A549 (cell line): ENCODE results near the gene RASA3. TPM values are rescaled to one million over a fixed set of nuclear protein-coding genes. Genes with fewer than 3 reads are reported as not detected.

Experiments
- ATAC-seq, 2 experiments: fragments of 200-7000 bp in 1 of 2; fragments of >200 bp in 1 of 2; cut with Nextera tagmentation in 1 of 2; cut with Tn5 transposase in 1 of 2; 3 replicates each; pipeline versions ENCODE4 v1.8.0 to v1.9.1; 2018 to 2020; ENCODE audit warnings: mild to moderate bottlenecking in 1 of 2, moderate library complexity in 1 of 2
- CTCF ChIA-PET: fragments of 300-600 bp; sonication (Branson Sonifier 250); formaldehyde crosslinking; extraction: SDS; loops from one replicate; lab custom pipeline; 2021; ENCODE audit warnings: antibody characterized with exemption, inconsistent platforms; lab: Yijun Ruan, JAX
- POLR2A ChIA-PET: fragments of 350-600 bp; formaldehyde crosslinking; extraction: SDS; loops from one replicate; lab custom pipeline; 2021; ENCODE audit warnings: antibody characterized with exemption, inconsistent platforms; lab: Yijun Ruan, JAX
- DNase-seq, 2 experiments: peaks; one replicate each; pipeline versions ENCODE4 v3.0.0 to v3.0.0-alpha.2; 2011 to 2016; ENCODE audit warnings: low read depth in 1 of 2, low spot score in 1 of 2
- FAIRE-seq: peaks from 2 replicates; lab custom pipeline; 2011; peaks lifted over from hg19 to GRCh38; lab: Jason Lieb, UNC
- H3K27ac ChIP-seq, 2 experiments: fragments of >200 bp; sonication (Bioruptor Twin); formaldehyde crosslinking; 3 replicates each; pipeline ENCODE4 v1.5.1; 2016 to 2017
- H3K4me1 ChIP-seq: fragments of >200 bp; sonication (Bioruptor Twin); formaldehyde crosslinking; 3 replicates; pipeline ENCODE4 v1.6.1; 2016
- H3K4me2 ChIP-seq: fragments of >200 bp; sonication (Bioruptor Twin); formaldehyde crosslinking; 3 replicates; pipeline ENCODE4 v1.6.1; 2016
- H3K4me3 ChIP-seq: fragments of >200 bp; sonication (Bioruptor Twin); formaldehyde crosslinking; 3 replicates; pipeline ENCODE4 v1.5.1; 2016
- H3K9me3 ChIP-seq: fragments of >200 bp; sonication (Bioruptor Twin); formaldehyde crosslinking; 3 replicates; pipeline ENCODE4 v1.6.1; 2016
- CHD4 ChIP-seq: fragments of 200-600 bp; sonication (generic); IDR thresholded peaks from 2 replicates; pipeline ENCODE4 v1.6.1; 2016; ENCODE audit warnings: antibody characterized with exemption, mild to moderate bottlenecking, borderline replicate concordance
- EHMT2 ChIP-seq: fragments of 200-600 bp; sonication (generic); IDR thresholded peaks from 2 replicates; pipeline ENCODE4 v1.6.1; 2016; ENCODE audit warnings: antibody characterized with exemption, low read depth, mild to moderate bottlenecking, moderate library complexity
- EP300 ChIP-seq, 2 experiments: fragments of >200 bp; sonication (Bioruptor Twin); formaldehyde crosslinking; IDR thresholded peaks; 2 replicates in 1 of 2; 3 replicates in 1 of 2; pipeline ENCODE4 v1.6.1; 2016 to 2017
- ESRRA ChIP-seq: fragments of 150-350 bp; IDR thresholded peaks from 2 replicates; pipeline ENCODE4 v1.6.1; 2014; ENCODE audit warnings: mild to moderate bottlenecking, low read length, borderline replicate concordance
- GATA3 ChIP-seq: IDR thresholded peaks from 2 replicates; pipeline ENCODE4 v1.6.1; 2012; ENCODE audit warnings: borderline replicate concordance
- HDAC2 ChIP-seq: fragments of 200-600 bp; sonication (generic); IDR thresholded peaks from 2 replicates; pipeline ENCODE4 v1.6.1; 2016
- HES2 ChIP-seq: fragments of >200 bp; sonication (Bioruptor Twin); formaldehyde crosslinking; IDR thresholded peaks from 2 replicates; pipeline ENCODE4 v1.6.1; 2016
- HOXB13 ChIP-seq: fragments of 250-450 bp; sonication (Bioruptor Pico); IDR thresholded peaks from 2 replicates; pipeline ENCODE4 v1.5.0; 2020; ENCODE audit warnings: low read depth, mild to moderate bottlenecking, moderate library complexity
- HOXB5 ChIP-seq: fragments of 250-450 bp; sonication (Bioruptor Pico); IDR thresholded peaks from 2 replicates; pipeline ENCODE4 v1.5.0; 2020; ENCODE audit warnings: mild to moderate bottlenecking, moderate library complexity
- NR3C1 ChIP-seq: fragments of >200 bp; sonication (Bioruptor Twin); formaldehyde crosslinking; IDR thresholded peaks from 3 replicates; pipeline ENCODE4 v1.6.1; 2017
- PHF8 ChIP-seq: fragments of 200-600 bp; sonication (generic); IDR thresholded peaks from 2 replicates; pipeline ENCODE4 v1.6.1; 2016; ENCODE audit warnings: low read depth, mild to moderate bottlenecking, antibody characterized with exemption, moderate library complexity, borderline replicate concordance
- TFCP2L1 ChIP-seq: fragments of 250-450 bp; sonication (Bioruptor Pico); IDR thresholded peaks from 2 replicates; pipeline ENCODE4 v1.5.0; 2021; ENCODE audit warnings: mild to moderate bottlenecking
- TP53 ChIP-seq: fragments of 250-450 bp; sonication (Bioruptor Pico); IDR thresholded peaks from 2 replicates; pipeline ENCODE4 v1.5.0; 2021; ENCODE audit warnings: mild to moderate bottlenecking, moderate library complexity
- ZFP36 ChIP-seq: fragments of 450-650 bp; IDR thresholded peaks from 2 replicates; pipeline ENCODE4 v1.6.1; 2014; ENCODE audit warnings: borderline replicate concordance; ENCODE audit not compliant: partially characterized antibody
- ZSCAN20 ChIP-seq: fragments of 250-450 bp; sonication (Bioruptor Pico); IDR thresholded peaks from 2 replicates; pipeline ENCODE4 v1.8.0; 2022; ENCODE audit warnings: mild to moderate bottlenecking, moderate library complexity
- WGBS: methylation state at CpG from one replicate; pipeline ENCODE4 v1.1.6; 2017; ENCODE audit errors: missing lambda C conversion rate; 5-methylcytosine and 5-hydroxymethylcytosine counted together
- polyA plus RNA-seq, 4 experiments: library from polyadenylated mRNA; depleted of rRNA in 3 of 4; stranded (reverse); fragments of >200 nt; fragmentation: RNase III in 1 of 4; extraction: RNeasy Plus Mini Kit Qiagen cat#74134 plus additional on column Dnase treatment in 1 of 4; gene quantifications; 2 replicates in 3 of 4; 3 replicates in 1 of 4; pipeline ENCODE4 v1.2.3, GENCODE V29; 2011 to 2017
- TF ChIP-seq, protein P1 (sequence below): IDR thresholded peaks from 2 replicates; pipeline ENCODE4 v1.6.1; 2012
- TF ChIP-seq, protein P2 (sequence below): fragments of 200-600 bp; sonication (generic); IDR thresholded peaks from 2 replicates; pipeline ENCODE4 v1.6.1; 2016; ENCODE audit warnings: antibody characterized with exemption, mild to moderate bottlenecking, moderate library complexity
- TF ChIP-seq, protein P3 (sequence below): fragments of 250-450 bp; sonication (Bioruptor Pico); IDR thresholded peaks from 2 replicates; pipeline ENCODE4 v1.5.0; 2020; ENCODE audit warnings: low read depth, mild to moderate bottlenecking, moderate library complexity

The RASA3 gene
- polyA plus RNA-seq, 2 of the 4 experiments (the other 2 are of a cell fraction) = 4.3 to 7.6 TPM

DNA sequence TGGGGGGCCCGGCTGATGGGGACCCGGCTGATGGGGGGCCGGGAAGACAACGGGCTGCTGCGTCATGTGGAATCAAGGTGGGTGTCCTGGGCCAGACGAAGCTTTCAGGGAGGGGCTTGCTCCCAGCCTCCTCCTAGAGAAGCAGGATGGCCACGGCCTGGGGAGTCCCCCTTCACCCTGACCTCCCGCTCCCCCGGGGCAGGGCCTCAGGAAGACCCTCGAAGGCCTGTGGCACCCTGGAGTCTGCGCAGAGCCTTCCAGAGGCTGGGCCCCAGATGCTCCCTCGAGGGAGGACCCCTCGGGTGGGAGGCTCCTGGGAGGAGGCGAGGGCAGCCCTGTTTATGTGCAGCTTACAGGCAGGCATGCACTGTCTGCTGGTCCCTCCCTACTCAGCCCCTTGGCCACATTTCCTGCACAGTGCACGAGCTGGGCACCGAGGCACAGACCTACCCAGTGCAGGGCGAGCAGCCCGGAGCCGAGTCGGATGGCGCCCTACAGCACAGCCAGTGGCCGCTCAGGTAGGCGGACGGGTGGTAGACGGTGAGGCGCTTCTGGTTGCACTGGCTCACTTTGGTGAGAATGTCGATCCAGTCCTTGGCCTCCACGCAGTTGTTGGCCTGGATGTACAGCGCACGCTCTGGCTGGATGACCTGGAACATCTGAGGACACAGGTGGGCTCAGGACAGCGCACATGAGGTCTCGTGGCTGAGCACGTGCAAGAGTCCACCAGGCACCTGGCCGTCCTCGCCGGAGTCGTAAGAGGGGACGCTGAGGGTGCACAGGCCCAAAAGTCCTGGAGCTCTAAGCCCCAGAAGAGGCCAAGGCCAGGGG lies 136.1 kb downstream of the RASA3 start:
- ChIA-PET CTCF (no interaction called here), POLR2A (no interaction called here)
- TF ChIP-seq TFCP2L1 (CRISPR knock-in tag) (no peak), EHMT2 (no peak), HDAC2 (no peak), TP53 (no peak), GATA3 (no peak), EP300 (IDR thresholded peaks at IDR 0.05) (no peak), HOXB5 (CRISPR knock-in tag) (no peak), HES2 (no peak)
- TF ChIP-seq, protein P1, sequence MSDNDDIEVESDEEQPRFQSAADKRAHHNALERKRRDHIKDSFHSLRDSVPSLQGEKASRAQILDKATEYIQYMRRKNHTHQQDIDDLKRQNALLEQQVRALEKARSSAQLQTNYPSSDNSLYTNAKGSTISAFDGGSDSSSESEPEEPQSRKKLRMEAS = no peak
- TF ChIP-seq, protein P2, sequence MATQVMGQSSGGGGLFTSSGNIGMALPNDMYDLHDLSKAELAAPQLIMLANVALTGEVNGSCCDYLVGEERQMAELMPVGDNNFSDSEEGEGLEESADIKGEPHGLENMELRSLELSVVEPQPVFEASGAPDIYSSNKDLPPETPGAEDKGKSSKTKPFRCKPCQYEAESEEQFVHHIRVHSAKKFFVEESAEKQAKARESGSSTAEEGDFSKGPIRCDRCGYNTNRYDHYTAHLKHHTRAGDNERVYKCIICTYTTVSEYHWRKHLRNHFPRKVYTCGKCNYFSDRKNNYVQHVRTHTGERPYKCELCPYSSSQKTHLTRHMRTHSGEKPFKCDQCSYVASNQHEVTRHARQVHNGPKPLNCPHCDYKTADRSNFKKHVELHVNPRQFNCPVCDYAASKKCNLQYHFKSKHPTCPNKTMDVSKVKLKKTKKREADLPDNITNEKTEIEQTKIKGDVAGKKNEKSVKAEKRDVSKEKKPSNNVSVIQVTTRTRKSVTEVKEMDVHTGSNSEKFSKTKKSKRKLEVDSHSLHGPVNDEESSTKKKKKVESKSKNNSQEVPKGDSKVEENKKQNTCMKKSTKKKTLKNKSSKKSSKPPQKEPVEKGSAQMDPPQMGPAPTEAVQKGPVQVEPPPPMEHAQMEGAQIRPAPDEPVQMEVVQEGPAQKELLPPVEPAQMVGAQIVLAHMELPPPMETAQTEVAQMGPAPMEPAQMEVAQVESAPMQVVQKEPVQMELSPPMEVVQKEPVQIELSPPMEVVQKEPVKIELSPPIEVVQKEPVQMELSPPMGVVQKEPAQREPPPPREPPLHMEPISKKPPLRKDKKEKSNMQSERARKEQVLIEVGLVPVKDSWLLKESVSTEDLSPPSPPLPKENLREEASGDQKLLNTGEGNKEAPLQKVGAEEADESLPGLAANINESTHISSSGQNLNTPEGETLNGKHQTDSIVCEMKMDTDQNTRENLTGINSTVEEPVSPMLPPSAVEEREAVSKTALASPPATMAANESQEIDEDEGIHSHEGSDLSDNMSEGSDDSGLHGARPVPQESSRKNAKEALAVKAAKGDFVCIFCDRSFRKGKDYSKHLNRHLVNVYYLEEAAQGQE = no peak
- WGBS = 94% methylated on average over 15 of the region's 38 CpGs
- Histone ChIP-seq H3K4me1 (no peaks in the 10 kb centered on the region), H3K27ac (no peak overlapping the region), H3K9me3 (no peaks in the 10 kb centered on the region), H3K4me2 (no peak overlapping the region), H3K4me3 (no peak overlapping the region)
- no peak for DNase-seq
- FAIRE-seq = no peak
- no peak for ATAC-seq

- ChIA-PET POLR2A (no interaction called here), CTCF (interaction anchor here (1.1 kb wide), 1 partner anchor 231 kb away, joined by 3 read pairs; no protein-coding TSS in a partner anchor)
- H3K9me3 ChIP-seq = no peaks in the 10 kb centered on the region
- DNase-seq (no peak), FAIRE-seq (no peak), ATAC-seq (no peak)
- H3K27ac ChIP-seq = no peak overlapping the region
- no peak overlapping the region for H3K4me2 ChIP-seq
- TF ChIP-seq PHF8 (no peak), ZFP36 (no peak), NR3C1 (no peak), ESRRA (no peak), EP300 (IDR thresholded peaks at IDR 0.05) (no peak), ZSCAN20 (CRISPR knock-in tag) (no peak), CHD4 (no peak), HOXB13 (CRISPR knock-in tag) (no peak)
- TF ChIP-seq, protein P3, sequence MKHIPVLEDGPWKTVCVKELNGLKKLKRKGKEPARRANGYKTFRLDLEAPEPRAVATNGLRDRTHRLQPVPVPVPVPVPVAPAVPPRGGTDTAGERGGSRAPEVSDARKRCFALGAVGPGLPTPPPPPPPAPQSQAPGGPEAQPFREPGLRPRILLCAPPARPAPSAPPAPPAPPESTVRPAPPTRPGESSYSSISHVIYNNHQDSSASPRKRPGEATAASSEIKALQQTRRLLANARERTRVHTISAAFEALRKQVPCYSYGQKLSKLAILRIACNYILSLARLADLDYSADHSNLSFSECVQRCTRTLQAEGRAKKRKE (CRISPR knock-in tag) = no peak
- TF ChIP-seq, protein P1 = no peak
- H3K4me3 ChIP-seq = no peak overlapping the region
- H3K4me1 ChIP-seq = no peaks in the 10 kb centered on the region
- WGBS = 95% methylated on average over 14 of the region's 23 CpGs
These were observed 137.3 kb downstream of the RASA3 start for GRCh38 chr13:113995051-113995601.
